Vagina (tissue), 2 donors: ENCODE measurements around the gene CTSE. TPM values are rescaled to one million over a fixed set of nuclear protein-coding genes. Genes with fewer than 3 reads are reported as not detected.

Source experiments
- DNase-seq, 2 donors: peaks; one replicate each; pipeline ENCODE4 v3.0.0-alpha.2; 2017; ENCODE audit errors: extremely low spot score in 2 of 2
- H3K27ac ChIP-seq: fragments of 200-600 bp; sonication (generic); one replicate; pipeline ENCODE4 v1.5.1; 2019
- H3K27me3 ChIP-seq: fragments of 200-600 bp; sonication (generic); one replicate; pipeline ENCODE4 v1.5.1; 2019
- H3K36me3 ChIP-seq, 2 donors: fragments of 200-600 bp; sonication (generic); one replicate each; pipeline ENCODE4 v1.5.1; 2017 to 2019
- H3K4me1 ChIP-seq: fragments of 200-600 bp; sonication (generic); one replicate; pipeline ENCODE4 v1.5.1; 2019
- H3K4me3 ChIP-seq, 2 donors: fragments of 200-600 bp; sonication (generic); 1 replicate in 1 of 2; 2 replicates in 1 of 2; pipeline ENCODE4 v1.5.1; 2016 to 2019
- H3K9me3 ChIP-seq: fragments of 200-600 bp; sonication (generic); one replicate; pipeline ENCODE4 v1.5.1; 2019
- POLR2A ChIP-seq, 2 donors: fragments of 450-650 bp; IDR thresholded peaks; one replicate each; pipeline ENCODE4 v1.6.1; 2017; ENCODE audit warnings: antibody characterized with exemption in 2 of 2, mild to moderate bottlenecking in 2 of 2, moderate library complexity in 2 of 2
- POLR2AphosphoS5 ChIP-seq, 2 donors: sonication (generic); formaldehyde crosslinking; IDR thresholded peaks; one replicate each; pipeline ENCODE4 v1.9.0; 2017; ENCODE audit warnings: antibody characterized with exemption in 2 of 2, mild to moderate bottlenecking in 2 of 2, low read depth in 1 of 2; ENCODE audit not compliant: insufficient read depth in 1 of 2
- intact Hi-C: fragments of 100-400 bp; cut with DNase I; formaldehyde crosslinking; loops from one replicate; pipeline ENCODE4 v1.15.1; 2023
- total RNA-seq: library from RNA; depleted of rRNA; stranded (reverse); fragments of >200 nt; gene quantifications from one replicate; pipeline ENCODE4 v1.2.3, GENCODE V29; 2016
- TF ChIP-seq, protein P1 (sequence below), 3 experiments: fragments of 450-650 bp in 2 of 3; fragments of 200-600 bp in 1 of 3; sonication (generic) in 1 of 3; IDR thresholded peaks; one replicate each; pipeline ENCODE4 v1.5.1; 2017 to 2019; ENCODE audit warnings: antibody characterized with exemption in 3 of 3, mild to moderate bottlenecking in 2 of 3, moderate library complexity in 2 of 3

The CTSE gene
- total RNA-seq, 1 donor from 2014 or later, result not detected

DNA sequence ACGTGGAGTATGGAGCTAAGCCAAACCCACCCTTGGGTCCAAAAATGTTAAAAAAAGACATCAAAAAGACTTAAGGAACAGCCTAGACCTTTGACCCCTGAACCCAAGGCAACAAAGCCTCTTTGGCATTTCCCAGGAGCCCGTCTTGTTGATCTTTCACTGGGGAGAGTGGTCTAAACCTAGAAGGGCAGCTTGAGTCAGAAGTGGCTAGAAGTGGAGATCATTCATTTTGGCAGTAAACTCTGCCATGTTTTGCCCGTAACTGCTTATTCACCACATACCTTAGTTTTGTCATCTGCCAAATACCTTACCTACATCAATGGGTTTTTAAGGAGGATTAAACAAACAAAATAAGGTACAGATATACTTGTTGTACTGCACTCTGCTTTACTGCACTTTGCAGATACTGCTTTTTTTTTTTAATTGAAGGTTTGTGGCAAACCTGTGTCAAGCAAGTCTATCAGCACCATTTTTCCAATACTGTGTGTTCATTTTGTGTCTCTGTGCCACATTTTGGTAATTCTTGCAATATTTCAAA is 1.7 kb upstream of the CTSE start:
- DNase-seq, result no peak
- H3K27me3 ChIP-seq, result no peaks in the 10 kb centered on the region
- intact Hi-C loops, result loop anchor here (10.0 kb wide), 1 partner anchor 1591 kb away; no protein-coding TSS in a partner anchor
- no peaks in the 10 kb centered on the region for H3K9me3 ChIP-seq
- H3K4me1 ChIP-seq, result peaks cover 11% of the 10 kb centered on the region
- no peaks in the 10 kb centered on the region for H3K36me3 ChIP-seq
- no peak overlapping the region for H3K4me3 ChIP-seq
- TF ChIP-seq, protein P1, sequence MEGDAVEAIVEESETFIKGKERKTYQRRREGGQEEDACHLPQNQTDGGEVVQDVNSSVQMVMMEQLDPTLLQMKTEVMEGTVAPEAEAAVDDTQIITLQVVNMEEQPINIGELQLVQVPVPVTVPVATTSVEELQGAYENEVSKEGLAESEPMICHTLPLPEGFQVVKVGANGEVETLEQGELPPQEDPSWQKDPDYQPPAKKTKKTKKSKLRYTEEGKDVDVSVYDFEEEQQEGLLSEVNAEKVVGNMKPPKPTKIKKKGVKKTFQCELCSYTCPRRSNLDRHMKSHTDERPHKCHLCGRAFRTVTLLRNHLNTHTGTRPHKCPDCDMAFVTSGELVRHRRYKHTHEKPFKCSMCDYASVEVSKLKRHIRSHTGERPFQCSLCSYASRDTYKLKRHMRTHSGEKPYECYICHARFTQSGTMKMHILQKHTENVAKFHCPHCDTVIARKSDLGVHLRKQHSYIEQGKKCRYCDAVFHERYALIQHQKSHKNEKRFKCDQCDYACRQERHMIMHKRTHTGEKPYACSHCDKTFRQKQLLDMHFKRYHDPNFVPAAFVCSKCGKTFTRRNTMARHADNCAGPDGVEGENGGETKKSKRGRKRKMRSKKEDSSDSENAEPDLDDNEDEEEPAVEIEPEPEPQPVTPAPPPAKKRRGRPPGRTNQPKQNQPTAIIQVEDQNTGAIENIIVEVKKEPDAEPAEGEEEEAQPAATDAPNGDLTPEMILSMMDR (IDR thresholded peaks at IDR 0.05), result no peak
- TF ChIP-seq POLR2AphosphoS5 (IDR thresholded peaks at IDR 0.05; ENCODE audit: insufficient read depth in 1 of 2, low read depth in 1 of 2) (no peak), POLR2A (IDR thresholded peaks at IDR 0.05) (no peak)
- no peak overlapping the region for H3K27ac ChIP-seq

DNA sequence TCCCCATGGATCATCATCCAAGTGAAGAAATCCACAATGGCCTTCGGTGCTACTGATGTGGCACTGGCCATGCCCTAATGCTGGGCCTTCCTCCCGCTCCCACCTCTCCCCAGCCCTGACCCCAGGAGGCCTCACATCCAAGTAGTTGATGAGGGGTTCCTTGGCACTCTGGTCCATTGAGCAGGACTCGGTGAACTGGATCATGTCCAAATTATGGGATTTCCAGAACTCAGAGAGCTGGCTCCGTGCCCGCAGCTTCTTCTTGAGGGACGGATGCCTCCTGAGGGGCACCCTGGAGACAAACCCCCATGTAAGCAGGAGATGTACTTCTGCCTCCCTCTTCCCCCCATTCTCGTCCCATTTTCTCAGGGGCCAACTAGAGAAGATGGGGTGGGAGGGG is 929 bp downstream of the CTSE start:
- intact Hi-C loops, result loop anchor here (10.0 kb wide), 1 partner anchor 1588 kb away; no protein-coding TSS in a partner anchor
- H3K36me3 ChIP-seq, result no peaks in the 10 kb centered on the region
- no peak for DNase-seq
- H3K27ac ChIP-seq, result no peak overlapping the region
- H3K27me3 ChIP-seq, result no peaks in the 10 kb centered on the region
- TF ChIP-seq, protein P1 (IDR thresholded peaks at IDR 0.05), result no peak
- TF ChIP-seq POLR2A (IDR thresholded peaks at IDR 0.05) (no peak), POLR2AphosphoS5 (IDR thresholded peaks at IDR 0.05; ENCODE audit: insufficient read depth in 1 of 2, low read depth in 1 of 2) (no peak)
- no peaks in the 10 kb centered on the region for H3K9me3 ChIP-seq
- no peak overlapping the region for H3K4me3 ChIP-seq
- H3K4me1 ChIP-seq, result no peaks in the 10 kb centered on the region

- TF ChIP-seq POLR2A (IDR thresholded peaks at IDR 0.05) (no peak), POLR2AphosphoS5 (IDR thresholded peaks at IDR 0.05; ENCODE audit: insufficient read depth in 1 of 2, low read depth in 1 of 2) (no peak)
- TF ChIP-seq, protein P1 (IDR thresholded peaks at IDR 0.05), result no peak
- H3K27ac ChIP-seq, result no peak overlapping the region
These were observed 1.9 kb downstream of the CTSE start for GRCh38 chr1:206021626-206022365.

DNA sequence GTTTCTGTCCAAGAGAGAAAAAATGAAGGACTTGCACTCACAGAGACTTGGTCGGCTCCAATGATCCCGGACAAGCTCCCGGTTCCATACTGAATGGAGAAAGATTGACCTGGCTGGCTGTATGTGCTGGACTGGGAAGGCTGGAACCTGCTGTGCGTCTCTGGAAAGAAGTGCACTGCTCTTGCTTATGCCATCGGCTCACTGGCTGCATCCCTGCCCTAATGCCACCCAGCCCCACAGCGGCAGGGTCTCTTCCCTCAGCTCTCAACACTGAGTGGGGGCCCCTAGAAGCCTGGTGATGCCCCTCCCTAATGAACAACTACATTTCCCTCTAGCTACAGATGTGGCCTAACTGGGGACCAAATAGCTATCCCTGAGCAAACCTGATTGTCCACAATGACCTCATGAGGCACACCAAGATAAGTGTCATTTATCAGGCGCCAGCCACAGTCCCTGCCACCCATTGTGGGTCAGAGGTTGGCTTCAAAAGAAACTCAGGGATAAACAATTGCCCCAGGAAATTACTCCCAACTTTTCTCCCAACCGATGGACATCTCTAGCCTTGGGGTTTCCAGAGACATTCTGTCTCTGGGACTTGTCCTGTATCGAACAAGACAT is 2.6 kb downstream of the CTSE start:
- no peaks in the 10 kb centered on the region for H3K9me3 ChIP-seq
- TF ChIP-seq POLR2A (IDR thresholded peaks at IDR 0.05), result no peak
- TF ChIP-seq, protein P1 (IDR thresholded peaks at IDR 0.05), result no peak
- no peak for TF ChIP-seq POLR2AphosphoS5 (IDR thresholded peaks at IDR 0.05; ENCODE audit: insufficient read depth in 1 of 2, low read depth in 1 of 2)
- no peaks in the 10 kb centered on the region for H3K4me1 ChIP-seq
- no peak overlapping the region for H3K27ac ChIP-seq
- H3K36me3 ChIP-seq, result no peaks in the 10 kb centered on the region
- no peak overlapping the region for H3K4me3 ChIP-seq
- intact Hi-C loops, result loop anchor here (10.0 kb wide), 1 partner anchor 1586 kb away; no protein-coding TSS in a partner anchor
- no peak for DNase-seq
- H3K27me3 ChIP-seq, result no peaks in the 10 kb centered on the region

More at GRCh38 chr1:206021626-206022365, 1.9 kb downstream of the CTSE start:
- no peak overlapping the region for H3K4me3 ChIP-seq
- no peaks in the 10 kb centered on the region for H3K36me3 ChIP-seq
- H3K27me3 ChIP-seq, result no peaks in the 10 kb centered on the region
- H3K9me3 ChIP-seq, result no peaks in the 10 kb centered on the region
- intact Hi-C loops, result loop anchor here (10.0 kb wide), 1 partner anchor 1587 kb away; no protein-coding TSS in a partner anchor
- DNase-seq, result no peak
- no peaks in the 10 kb centered on the region for H3K4me1 ChIP-seq
